SK-N-SH (cell line): ENCODE results near the gene FAM174B.

Experiments
- CTCF ChIP-seq: fragments of 200-600 bp; sonication (generic); IDR thresholded peaks from 2 replicates; pipeline ENCODE4 v1.6.1; 2017; ENCODE audit warnings: antibody characterized with exemption, mild to moderate bottlenecking, moderate library complexity
- EP300 ChIP-seq, 2 experiments: IDR thresholded peaks; 2 replicates each; pipeline versions ENCODE4 v1.4.0 to v1.6.1; 2012; ENCODE audit warnings: borderline replicate concordance in 1 of 2, low read depth in 1 of 2, low read length in 1 of 2
- EZH2phosphoT487 ChIP-seq: fragments of 200-600 bp; sonication (generic); IDR thresholded peaks from 2 replicates; pipeline ENCODE4 v1.6.1; 2017; ENCODE audit warnings: low read depth, mixed run types, mild to moderate bottlenecking, antibody characterized with exemption, moderate library complexity, borderline replicate concordance
- FOXJ3 ChIP-seq: sonication (generic); formaldehyde crosslinking; IDR thresholded peaks from 2 replicates; pipeline ENCODE4 v1.5.1; 2020; ENCODE audit warnings: mild to moderate bottlenecking, missing genetic modification reagents
- FOXM1 ChIP-seq: IDR thresholded peaks from 2 replicates; pipeline ENCODE4 v1.4.0; 2012; ENCODE audit warnings: low read depth, mild to moderate bottlenecking
- GATA2 ChIP-seq: sonication (generic); formaldehyde crosslinking; IDR thresholded peaks from 2 replicates; pipeline ENCODE4 v1.5.0; 2020; ENCODE audit warnings: mild to moderate bottlenecking, missing genetic modification reagents
- RCOR1 ChIP-seq: fragments of 150-350 bp; IDR thresholded peaks from 2 replicates; pipeline ENCODE4 v1.6.1; 2017; ENCODE audit warnings: antibody characterized with exemption, low read length
- REST ChIP-seq: IDR thresholded peaks from 2 replicates; pipeline ENCODE4 v1.6.1; 2012; ENCODE audit warnings: mild to moderate bottlenecking, low read depth, low read length, moderate library complexity
- RFX5 ChIP-seq: IDR thresholded peaks from 2 replicates; pipeline ENCODE4 v1.6.1; 2012; ENCODE audit warnings: mild to moderate bottlenecking, improper control_type of control experiment, low read length
- RXRA ChIP-seq: IDR thresholded peaks from 2 replicates; pipeline ENCODE4 v1.4.0; 2012; ENCODE audit warnings: low read depth, mild to moderate bottlenecking, borderline replicate concordance
- TF ChIP-seq, protein P1 (sequence below): IDR thresholded peaks from 2 replicates; pipeline ENCODE4 v1.4.0; 2012; ENCODE audit warnings: low read depth

- no peak for TF ChIP-seq CTCF
- TF ChIP-seq RCOR1 = no peak
- TF ChIP-seq FOXM1 = no peak
- TF ChIP-seq RXRA = no peak
- no peak for TF ChIP-seq EP300 (IDR thresholded peaks at IDR 0.05; ENCODE audit: borderline replicate concordance in 1 of 2, low read depth in 1 of 2, low read length in 1 of 2)
- TF ChIP-seq FOXJ3 = no peak
- TF ChIP-seq, protein P1, sequence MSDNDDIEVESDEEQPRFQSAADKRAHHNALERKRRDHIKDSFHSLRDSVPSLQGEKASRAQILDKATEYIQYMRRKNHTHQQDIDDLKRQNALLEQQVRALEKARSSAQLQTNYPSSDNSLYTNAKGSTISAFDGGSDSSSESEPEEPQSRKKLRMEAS = no peak
- TF ChIP-seq EZH2phosphoT487 = no peak
- TF ChIP-seq GATA2 = no peak
- TF ChIP-seq REST = no peak
- no peak for TF ChIP-seq RFX5
Observed at GRCh38 chr15:92643849-92644815, 11.4 kb downstream of the FAM174B start.
